ENCODE data around the gene C5orf15.
"Not testable (repeated sequence)": the region's sequence is repeated elsewhere in the genome, so short reads cannot be mapped to it uniquely, and the experiment has no call there.

C5orf15 gene

GRCh38 chr5:133993185-133993936, 24.9 kb upstream of the C5orf15 start:
- no peak for DNase-seq

GRCh38 chr5:133992429-133993155, 24.2 kb upstream of the C5orf15 start:
- no peak for DNase-seq

GRCh38 chr5:133991171-133991910, 22.9 kb upstream of the C5orf15 start:
- no peak for DNase-seq

- DNase-seq, result no peak
These were observed 22.0 kb upstream of the C5orf15 start for GRCh38 chr5:133990396-133990795.

GRCh38 chr5:133985540-133986180, 17.2 kb upstream of the C5orf15 start:
- no peak for DNase-seq

GRCh38 chr5:133983674-133984073, 15.2 kb upstream of the C5orf15 start:
- DNase-seq, result no peak

GRCh38 chr5:133981714-133982113, 13.3 kb upstream of the C5orf15 start:
- no peak for DNase-seq

- DNase-seq, result no peak
These were observed 12.2 kb upstream of the C5orf15 start for GRCh38 chr5:133980652-133981051.

GRCh38 chr5:133978943-133979342, 10.5 kb upstream of the C5orf15 start:
- no peak for DNase-seq

GRCh38 chr5:133977858-133978257, 9.4 kb upstream of the C5orf15 start:
- no peak for DNase-seq

GRCh38 chr5:133977161-133977787, 8.8 kb upstream of the C5orf15 start:
- no peak for DNase-seq

GRCh38 chr5:133975546-133975945, 7.1 kb upstream of the C5orf15 start:
- DNase-seq, result not testable (repeated sequence)

- no peak for DNase-seq
These were observed 5.7 kb upstream of the C5orf15 start for GRCh38 chr5:133974142-133974541.

GRCh38 chr5:133970325-133970909, 2.0 kb upstream of the C5orf15 start:
- no peak for DNase-seq

GRCh38 chr5:133969654-133970324, 1.4 kb upstream of the C5orf15 start:
- DNase-seq, result no peak

GRCh38 chr5:133967698-133968203, 674 bp downstream of the C5orf15 start:
- no peak for DNase-seq

- DNase-seq, result no peak
These were observed 1.3 kb downstream of the C5orf15 start for GRCh38 chr5:133967124-133967523.

GRCh38 chr5:133966090-133966489, 2.3 kb downstream of the C5orf15 start:
- no peak for DNase-seq

- DNase-seq, result no peak
These were observed 4.8 kb downstream of the C5orf15 start for GRCh38 chr5:133963493-133964128.

GRCh38 chr5:133962801-133963476, 5.5 kb downstream of the C5orf15 start:
- no peak for DNase-seq

All from KG1 (cell line).